Erythroblast (primary cell): ENCODE measurements around the gene MCM7.

Experiments used
- GATA1 ChIP-seq: IDR thresholded peaks from 2 replicates; pipeline ENCODE4 v1.6.1; 2011; ENCODE audit warnings: low read depth, mild to moderate bottlenecking, control low read depth, low read length, moderate library complexity
- POLR2A ChIP-seq: IDR thresholded peaks from 2 replicates; pipeline ENCODE4 v1.6.1; 2011; ENCODE audit warnings: mild to moderate bottlenecking, low read length

- TF ChIP-seq POLR2A (peak; percentile 55), GATA1 (no peak)
Measured at GRCh38 chr7:100061518-100062193, 39.5 kb downstream of the MCM7 start.
